Tongue (tissue), 2 donors: ENCODE data around the gene ATG13. TPM values are rescaled to one million over a fixed set of nuclear protein-coding genes. Genes with fewer than 3 reads are reported as not detected.
"Not testable (repeated sequence)": the region's sequence is repeated elsewhere in the genome, so short reads cannot be mapped to it uniquely, and the experiment has no call there.

Experiments
- DNase-seq: peaks from one replicate; pipeline ENCODE4 v3.0.0-alpha.2; 2015
- total RNA-seq: library from RNA; depleted of rRNA; stranded (reverse); fragments of >200 nt; gene quantifications from one replicate; pipeline ENCODE4 v1.2.3, GENCODE V29; 2014

Gene ATG13
- 56.8 TPM for total RNA-seq

DNA sequence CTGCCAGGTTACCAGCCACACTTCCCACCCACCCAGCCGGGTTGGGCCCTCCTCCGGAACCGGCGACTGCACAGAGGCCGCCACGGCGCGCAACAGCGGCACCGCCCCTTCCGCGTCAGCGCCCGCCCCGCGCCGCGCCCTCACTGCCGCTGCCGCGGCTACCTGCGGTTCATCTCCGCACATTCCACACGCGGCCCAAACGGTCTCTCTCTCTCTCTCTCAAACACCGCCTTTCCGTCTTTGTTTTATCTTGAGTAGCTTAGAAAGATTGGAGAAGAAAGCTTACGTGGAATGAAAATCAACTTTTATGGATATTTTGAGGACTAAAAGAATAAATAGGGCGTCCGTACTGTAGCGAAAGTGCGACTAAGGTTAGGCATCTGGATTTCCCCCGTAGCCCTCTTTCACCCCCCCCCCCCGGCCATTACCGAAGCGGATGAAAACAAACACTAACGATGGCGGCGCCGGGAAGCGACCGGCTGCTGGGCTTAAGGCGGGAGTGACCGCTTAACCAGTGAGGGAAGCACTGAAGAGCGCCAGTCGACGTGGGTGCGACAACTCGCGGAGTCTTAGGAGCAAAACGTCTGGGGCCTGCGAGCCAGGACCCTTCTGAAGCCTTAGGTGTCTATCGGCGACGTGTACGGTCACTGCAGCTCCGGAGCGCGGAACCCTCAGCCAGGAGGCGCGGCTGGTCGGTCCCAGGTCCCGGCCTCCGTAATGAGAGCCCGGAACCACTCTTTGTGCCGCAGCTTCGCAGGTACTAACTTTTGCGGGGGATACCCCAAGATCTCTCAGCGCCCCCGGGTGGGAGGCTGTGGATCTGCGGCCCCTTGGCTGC lies at the start of gene ATG13, which contains the start of gene HARBI1:
TSS of gene ATG13 (plus strand) at position 420 of the 838 bp plus-strand sequence. CDS start 26,739 bp downstream, outside the sequence.
TSS of gene HARBI1 (minus strand) at position 94 of the 838 bp plus-strand sequence. CDS start 990 bp downstream, outside the sequence.
- DNase-seq: peak; percentile 94

DNA sequence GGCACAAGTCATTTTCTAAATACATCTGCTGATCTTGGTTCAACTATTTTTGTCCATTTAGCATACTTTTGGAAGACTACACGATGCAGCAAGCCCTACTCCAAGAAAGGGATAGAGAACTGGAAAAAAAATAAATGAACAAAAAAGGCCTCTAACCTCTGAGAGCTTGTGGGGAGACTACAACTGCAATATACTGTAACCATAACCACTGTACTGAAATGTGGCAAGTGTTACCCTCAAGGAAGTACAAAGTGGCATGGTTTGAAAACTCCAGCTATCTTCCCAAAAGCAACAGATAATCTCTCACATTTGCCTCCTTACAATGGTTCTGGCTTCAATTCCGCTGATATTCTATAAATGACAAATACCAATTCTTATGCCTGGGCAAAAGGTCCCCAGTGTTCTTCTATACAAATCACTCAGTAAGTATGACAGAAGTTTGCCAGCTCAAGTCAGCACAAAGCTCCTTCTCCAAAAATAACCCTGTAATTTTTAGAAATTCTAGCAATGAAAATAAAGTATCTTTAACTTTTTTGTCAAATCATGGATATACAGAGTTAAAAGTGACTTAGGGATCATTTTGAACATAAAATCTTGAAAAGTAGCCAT lies 46.5 kb upstream of the ATG13 start:
- no peak for DNase-seq

DNA sequence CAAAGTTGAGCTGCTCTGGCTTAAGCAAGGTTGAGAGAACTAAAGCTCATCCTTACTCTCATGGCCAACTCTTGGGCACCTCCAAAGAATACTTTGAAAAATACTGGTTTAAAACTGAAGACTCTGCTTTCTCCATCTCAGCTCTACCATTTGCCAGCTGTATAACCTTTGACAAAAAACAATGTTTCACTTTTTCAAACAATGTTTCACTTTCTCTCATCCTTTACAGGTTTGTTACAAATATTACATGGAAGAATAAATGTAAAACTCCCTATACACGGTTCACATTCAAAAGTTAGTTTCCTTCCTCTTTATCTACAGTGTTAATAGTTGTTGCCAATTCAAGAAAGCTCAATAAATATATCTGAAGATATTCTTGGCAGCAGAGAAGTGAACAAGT lies 42.7 kb upstream of the ATG13 start:
- DNase-seq: no peak

DNA sequence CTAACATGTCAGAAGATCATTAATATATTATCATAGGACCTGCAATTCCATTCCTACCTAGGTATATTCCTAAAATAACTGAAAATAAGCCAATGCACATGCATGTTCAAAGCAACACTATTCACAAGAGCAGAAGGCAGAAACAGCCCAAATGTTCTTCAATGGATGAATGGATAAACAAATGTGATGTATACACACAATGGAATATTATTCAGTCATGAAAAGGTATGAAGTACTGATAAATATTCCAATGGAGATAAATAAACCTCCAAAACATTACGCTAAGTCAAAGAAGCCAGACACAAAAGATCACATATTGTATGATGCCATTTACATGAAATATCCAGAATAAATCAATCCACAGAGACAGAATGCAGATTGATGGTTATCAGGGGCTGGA lies 40.3 kb upstream of the ATG13 start:
- DNase-seq: no peak

DNA sequence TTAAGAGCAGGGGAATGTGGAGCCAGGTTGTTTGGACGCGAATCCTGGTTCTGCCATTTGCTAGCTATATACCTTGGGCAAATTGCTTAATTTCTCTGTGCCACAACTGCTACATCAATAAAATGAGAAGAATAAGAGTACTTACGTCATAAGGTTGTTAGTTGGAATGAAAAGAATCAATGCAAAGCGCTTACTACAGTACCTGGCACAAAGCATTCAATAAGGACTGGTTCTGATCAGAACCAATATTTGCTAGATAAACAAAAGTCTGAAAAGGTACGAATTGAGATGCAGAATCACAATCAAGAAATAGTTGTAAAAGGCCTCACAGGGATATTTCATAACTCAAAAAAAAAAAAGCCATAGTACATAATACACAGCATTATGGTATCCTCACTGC lies 34.8 kb upstream of the ATG13 start:
- no peak for DNase-seq

DNA sequence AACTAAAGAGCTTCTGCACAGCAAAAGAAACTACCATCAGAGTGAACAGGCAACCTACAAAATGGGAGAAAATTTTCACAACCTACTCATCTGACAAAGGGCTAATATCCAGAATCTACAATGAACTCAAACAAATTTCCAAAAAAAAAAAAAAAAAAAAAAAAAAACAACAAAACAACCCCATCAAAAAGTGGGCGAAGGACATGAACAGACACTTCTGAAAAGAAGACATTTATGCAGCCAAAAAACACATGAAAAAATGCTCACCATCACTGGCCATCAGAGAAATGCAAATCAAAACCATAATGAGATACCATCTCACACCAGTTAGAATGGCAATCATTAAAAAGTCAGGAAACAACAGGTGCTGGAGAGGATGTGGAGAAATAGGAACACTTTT lies 33.8 kb upstream of the ATG13 start:
- DNase-seq: not testable (repeated sequence)

DNA sequence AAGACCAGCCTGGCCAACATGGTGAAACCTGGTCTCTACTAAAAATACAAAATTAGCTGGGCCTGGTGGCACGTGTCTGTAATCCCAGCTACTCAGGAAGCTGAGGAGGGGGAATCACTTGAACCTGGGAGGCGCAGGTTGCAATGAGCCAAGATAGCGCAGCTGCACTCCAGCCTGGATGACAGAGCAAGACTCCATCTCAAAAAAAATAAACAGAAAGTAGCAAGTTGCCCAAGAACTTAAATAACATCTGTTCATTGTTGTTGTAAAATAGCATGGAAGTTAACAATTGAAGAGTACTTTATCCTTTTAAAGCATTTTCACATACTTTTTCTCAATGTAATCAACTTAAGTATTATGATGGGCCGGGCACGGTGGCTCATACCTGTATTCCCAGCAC lies 29.2 kb upstream of the ATG13 start:
- DNase-seq: no peak

DNA sequence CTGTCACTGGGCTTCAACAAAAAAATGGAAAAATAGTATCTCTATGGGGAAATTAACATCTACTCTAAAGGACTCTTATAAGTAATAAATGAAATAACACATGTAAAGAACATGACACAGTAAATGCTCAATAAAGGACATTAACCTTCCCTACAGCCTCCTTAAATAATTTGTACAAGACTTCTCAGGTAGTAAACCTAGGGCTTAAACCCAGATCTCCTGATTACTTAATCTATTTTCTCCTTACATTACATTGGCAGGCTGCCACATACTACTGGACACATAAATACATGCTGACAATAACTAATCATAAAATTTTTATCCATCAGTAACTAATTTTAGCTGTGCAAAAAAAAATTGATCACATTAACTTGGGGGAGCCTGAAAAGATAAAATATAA lies 28.4 kb upstream of the ATG13 start:
- DNase-seq: no peak

DNA sequence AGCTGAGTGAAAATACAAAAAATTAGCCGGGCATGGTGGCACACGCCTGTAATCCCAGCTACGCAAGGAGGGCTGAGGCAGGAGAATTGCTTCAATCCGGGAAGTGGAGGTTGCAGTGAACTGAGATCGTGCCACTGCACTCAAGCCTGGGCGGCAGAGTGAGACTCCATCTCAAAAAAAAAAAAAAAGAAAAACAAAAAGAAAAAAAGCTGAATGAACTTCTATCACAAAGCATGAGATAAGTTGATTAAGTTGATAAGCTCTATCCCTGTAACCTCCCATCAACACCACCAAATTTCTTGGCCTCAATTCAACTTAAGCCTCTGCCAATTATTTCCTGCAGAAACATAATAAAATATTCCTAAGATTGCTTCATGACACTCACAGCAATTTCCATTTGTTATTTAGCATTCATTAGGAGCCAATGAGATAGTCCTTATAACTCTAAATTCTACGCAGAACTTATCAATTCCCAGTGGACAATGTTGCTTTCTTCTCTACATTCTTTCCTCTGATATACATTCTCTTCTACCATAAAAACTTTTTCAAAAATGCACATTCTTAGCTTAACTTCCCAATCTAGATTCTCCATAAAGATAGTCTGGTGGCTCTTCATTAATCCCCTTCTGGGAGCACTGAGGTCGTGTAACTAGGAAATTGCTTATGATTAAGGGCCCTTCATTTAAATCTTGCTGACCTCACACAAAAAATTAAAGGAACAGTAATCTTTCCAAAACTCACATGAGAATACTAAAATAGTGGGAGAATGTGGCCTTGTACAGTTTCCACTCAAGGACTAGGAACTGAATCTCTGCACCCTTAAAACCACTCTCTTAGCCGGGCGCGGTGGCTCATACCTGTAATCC lies 26.4 kb upstream of the ATG13 start:
- no peak for DNase-seq

DNA sequence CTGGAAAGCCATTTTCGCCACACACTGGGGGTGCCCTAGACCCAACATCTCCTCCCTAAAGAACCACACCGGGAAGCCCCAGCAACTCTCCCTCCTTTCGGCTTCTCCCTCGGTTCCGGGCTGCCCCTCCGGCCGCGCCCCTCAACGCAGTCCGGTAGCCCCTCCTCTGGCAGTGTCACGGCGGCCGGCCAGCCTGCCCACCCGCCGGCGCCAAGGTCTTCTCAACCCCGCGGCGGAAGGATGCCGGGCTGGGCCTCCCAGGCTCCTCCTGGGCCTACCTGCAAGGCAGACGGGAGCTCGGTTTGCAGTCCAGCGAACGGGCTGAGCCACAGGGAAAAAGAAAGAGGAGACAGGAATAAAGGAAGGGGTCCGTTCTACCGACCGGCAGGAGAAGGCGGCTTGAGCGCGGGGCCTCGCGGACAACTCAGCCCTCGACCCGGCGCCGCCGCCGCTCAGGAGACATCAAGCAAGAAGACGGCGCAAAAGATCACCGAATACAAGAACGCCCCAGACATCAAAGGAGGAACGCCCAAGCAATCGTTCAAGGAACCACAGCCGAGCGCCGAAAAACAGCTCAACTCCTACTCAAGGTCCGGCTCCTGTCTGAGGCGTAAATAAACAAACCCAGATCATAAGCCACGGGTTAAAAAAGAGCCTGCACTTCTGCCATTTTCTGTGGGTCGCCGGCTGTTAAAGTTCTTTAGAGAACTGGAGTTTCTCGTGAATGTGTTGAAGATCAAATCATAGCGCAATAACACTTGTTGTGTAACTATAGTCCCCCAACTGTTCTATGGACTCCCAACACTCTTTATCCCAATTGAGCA lies 23.6 kb upstream of the ATG13 start, which contains the start of gene AMBRA1:
TSS of gene AMBRA1 (minus strand) at position 474 of the 824 bp plus-strand sequence. CDS start 45,643 bp downstream, outside the sequence.
- DNase-seq: peak; percentile 95

DNA sequence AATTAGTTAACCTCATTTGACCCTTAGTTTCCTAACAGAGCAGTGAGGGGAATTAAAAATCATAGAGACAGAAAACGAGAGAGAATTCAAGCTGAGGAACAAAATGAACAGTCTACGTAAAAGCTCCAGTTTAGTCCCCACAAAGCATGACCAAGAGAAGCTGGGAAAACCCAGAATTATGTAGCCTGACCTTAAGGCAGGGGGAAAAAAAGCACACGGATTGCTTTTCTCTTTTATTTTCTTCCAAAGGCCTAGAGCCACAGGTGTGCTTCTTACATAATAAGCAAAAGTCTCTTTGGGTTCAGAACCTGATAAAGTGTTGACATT lies 23.0 kb upstream of the ATG13 start:
- DNase-seq: no peak

DNA sequence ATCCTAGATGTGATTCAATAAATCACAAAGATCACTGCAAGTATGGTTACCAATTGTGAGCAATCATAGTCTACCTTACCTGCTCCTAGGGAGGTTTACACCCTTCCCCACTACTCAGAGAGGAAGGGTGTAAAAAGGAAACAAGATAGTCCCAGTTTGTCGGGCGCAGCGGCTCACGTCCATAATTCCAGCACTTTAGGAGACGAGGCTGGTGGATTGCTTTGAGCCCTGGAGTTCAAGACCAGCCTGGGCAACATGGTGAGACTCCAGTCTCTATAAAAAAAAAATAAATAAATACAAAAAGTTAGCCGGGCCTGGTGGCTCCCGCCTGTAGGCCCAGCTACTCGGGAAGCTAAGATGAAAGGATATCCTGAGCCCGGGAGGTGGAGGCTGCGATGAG lies 22.6 kb upstream of the ATG13 start:
- no peak for DNase-seq

DNA sequence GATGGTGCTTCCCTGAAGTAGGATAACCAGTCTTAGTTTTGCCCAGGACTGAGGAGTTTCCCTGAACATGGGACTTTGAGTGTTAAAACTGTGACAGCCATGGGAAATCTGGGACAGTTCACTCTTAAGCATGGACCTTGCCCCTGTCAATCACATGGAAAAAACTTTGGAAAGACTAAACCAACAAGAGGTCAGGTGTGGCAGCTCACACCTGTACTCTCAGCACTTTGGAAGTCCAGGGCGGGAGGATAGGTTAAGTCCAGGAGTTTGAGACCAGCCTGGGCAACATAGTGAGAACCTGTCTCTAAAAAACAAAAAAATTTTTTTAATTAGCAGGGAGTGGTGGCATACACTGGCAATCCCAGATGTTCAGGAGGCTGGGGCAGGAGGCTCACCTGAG lies 20.2 kb upstream of the ATG13 start:
- no peak for DNase-seq

DNA sequence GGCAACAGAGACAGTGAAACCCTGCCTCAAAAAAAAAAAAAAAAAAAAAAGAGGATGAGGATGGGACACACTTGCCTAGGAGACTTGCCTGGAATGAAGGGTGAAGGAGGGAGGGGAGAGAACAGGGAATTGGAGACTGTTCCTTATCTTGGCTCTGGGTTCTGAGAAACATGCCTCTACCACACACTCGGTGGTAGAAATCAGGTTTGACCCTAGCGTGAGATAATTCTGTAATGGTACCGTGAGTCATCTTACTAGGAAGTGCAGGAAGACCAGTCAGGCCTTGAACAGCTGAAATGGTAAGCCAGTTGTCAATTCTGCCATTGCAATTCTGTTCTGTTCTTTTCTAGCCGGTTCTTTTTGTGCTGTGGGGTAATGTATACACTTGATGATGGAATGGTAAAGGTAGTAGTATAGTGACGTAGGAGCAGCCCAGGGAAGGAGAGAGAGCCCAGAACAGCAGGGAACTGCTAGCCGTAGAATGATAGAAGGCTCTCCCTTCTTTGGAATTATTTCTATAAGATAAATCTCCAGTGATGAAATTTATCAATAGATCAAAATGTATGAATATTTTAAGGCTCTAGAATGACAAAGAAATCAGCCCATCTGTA lies 19.6 kb upstream of the ATG13 start:
- no peak for DNase-seq

DNA sequence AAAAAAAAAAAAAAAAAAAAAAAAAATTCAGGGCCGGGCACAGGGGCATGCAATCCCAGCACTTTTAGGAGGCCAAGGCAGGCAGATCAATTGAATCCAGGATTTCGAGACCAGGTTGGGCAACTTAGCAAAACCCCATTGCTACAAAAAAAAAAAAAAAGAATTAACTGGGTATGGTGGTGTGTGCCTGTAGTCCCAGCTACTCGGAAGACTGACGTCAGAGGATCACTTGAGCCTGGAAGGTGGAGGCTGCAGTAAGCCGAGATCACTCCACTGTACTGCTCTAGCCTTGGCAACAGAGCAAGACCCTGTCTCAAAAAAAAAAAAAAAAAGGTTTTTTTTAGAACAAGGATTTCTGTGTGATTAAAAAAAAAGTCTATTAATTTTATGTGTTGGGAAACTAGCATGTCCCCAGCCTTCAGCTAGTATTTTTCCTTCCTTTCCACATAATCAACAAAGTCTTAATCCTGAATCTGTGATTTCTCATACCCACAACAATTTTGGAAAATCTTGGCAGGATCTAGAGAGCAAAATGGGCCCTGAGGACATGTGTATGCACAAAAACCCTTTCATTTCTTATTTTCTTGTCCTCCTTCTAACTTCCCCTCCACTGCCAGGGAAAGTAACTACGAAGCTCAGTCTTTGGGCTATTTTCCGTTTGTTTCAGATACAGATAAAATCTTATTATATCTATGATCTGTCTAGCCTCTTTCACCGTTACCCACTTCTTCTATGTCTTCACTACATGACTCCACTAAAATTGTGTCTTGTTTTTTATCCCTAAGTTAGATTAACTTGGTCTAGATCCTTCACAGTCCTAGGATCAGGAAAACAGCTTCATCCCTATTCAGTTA lies 17.8 kb upstream of the ATG13 start:
- DNase-seq: no peak

DNA sequence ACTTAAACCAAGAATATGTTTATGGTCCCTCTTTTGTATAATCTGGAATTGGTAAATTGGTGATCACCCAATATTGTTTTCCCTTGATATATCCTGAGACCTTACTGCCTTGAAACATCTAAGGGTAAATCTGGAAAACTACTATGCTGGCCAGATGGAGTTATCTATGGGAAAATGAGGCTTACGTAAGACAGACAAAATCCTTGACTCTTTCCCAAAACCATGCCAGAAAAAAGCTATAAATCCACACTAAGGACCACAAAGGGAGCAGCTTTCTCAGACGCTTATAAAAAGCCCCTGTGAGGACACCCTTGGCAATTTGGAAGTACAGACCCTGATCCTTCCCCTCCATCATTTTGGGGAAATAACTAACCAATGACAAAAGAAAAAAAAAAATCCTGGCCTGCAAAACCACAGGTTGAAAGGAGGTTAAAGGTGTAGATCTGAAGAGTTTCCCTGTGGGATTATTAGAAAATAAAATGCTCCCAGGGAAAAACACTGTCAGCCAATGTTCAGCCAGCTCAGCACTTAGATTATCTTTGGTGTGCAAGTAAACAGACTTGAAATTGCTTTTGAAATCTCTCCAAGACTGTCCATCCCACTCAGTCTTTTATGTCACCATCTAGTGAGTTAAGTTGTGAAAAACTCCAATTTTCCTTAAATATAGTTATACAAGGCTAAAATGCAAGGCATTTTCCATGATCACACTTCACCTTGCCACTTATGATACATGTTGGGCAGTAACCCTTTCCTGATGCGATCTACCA lies 17.0 kb upstream of the ATG13 start:
- no peak for DNase-seq

DNA sequence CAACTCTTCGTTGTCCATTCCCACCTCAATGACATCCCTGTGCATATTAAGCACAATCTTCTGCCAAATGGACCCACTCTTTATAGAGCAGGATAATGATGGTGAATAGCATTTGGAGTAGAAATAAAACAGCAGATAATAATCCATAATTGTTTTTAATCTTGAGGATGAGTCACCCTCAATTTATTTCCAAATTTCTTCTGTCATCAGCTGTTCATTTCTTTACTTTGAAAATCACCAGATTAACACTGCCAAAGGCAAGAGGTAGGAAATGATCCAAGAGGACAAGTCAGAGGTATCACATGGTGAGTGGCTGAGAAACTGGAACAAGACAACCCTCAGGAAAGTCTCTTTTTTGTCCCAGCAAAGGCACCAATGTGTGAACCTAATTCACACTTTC lies 16.2 kb upstream of the ATG13 start:
- DNase-seq: no peak

DNA sequence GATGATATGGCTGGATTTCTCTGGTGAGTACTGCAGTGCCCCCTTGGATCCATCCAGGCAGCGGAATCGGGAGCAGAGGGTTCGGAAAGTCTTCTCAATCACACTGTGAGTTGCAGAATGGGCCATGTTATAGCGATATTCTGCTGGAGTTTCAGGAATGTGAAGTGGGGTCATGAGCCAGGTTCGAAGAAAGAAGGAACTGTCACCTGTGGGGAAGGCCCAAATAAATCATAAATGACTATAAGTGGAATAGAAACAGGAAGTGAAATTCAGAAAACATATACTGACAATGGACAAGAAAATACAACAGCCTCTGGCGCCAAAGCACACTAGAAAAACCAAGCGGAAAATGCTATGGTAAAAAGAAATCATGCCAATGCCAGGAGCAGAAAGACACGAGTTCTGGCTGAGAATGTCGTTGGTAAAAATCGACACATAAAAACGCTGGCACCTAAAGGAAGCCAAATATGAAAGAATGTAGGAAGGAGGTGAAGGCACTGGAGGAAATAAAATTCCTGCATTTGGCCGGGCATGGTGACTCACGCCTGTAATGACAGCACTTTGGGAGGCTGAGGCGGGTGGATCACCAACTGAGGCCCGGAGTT lies 13.5 kb upstream of the ATG13 start:
- no peak for DNase-seq

DNA sequence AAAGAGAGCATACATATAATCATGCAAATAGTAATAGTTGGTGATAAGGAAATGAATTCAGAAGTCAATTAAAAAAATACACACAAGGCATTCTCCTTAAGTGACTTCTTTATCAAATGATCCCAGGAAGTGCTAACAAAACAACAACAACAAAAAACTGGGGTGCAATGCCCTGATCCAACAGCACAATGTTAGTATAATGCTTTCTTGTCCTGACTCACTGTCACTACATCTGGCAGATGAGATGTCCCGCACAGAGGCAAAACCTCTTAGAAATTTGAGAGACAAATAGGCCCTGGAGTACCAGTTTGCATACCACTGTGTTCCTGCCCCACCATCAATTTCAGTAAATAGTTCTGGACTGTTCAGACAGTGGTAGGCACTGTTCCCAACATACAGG lies 12.6 kb upstream of the ATG13 start:
- DNase-seq: no peak
